Suprapubic skin (tissue), 4 donors: ENCODE data around the gene SLC4A8. TPM values are rescaled to one million over a fixed set of nuclear protein-coding genes. Genes with fewer than 3 reads are reported as not detected.
"Not testable (repeated sequence)": the region's sequence is repeated elsewhere in the genome, so short reads cannot be mapped to it uniquely, and the experiment has no call there.

Source experiments
- DNase-seq, 2 donors: peaks; one replicate each; pipeline ENCODE4 v3.0.0-alpha.2; 2019; ENCODE audit warnings: low spot score in 2 of 2
- H3K27ac ChIP-seq: fragments of 200-600 bp; sonication (generic); one replicate; pipeline ENCODE4 v1.5.1; 2019
- H3K27me3 ChIP-seq: fragments of 200-600 bp; sonication (generic); one replicate; pipeline ENCODE4 v1.5.1; 2019
- H3K36me3 ChIP-seq: fragments of 200-600 bp; sonication (generic); one replicate; pipeline ENCODE4 v1.5.1; 2019
- H3K4me1 ChIP-seq: fragments of 200-600 bp; sonication (generic); one replicate; pipeline ENCODE4 v1.5.1; 2019
- H3K4me3 ChIP-seq: fragments of 200-600 bp; sonication (generic); one replicate; pipeline ENCODE4 v1.5.1; 2019; ENCODE audit warnings: mild to moderate bottlenecking
- H3K9me3 ChIP-seq: fragments of 200-600 bp; sonication (generic); one replicate; pipeline ENCODE4 v1.5.1; 2019
- CTCF ChIP-seq, 2 donors: fragments of 200-600 bp in 1 of 2; fragments of 450-650 bp in 1 of 2; sonication (generic) in 1 of 2; IDR thresholded peaks; one replicate each; pipeline ENCODE4 v1.5.1; 2016 to 2019; ENCODE audit warnings: antibody characterized with exemption in 2 of 2, mild to moderate bottlenecking in 1 of 2, moderate library complexity in 1 of 2
- EP300 ChIP-seq: sonication (generic); formaldehyde crosslinking; IDR thresholded peaks from one replicate; pipeline ENCODE4 v1.6.1; 2017; ENCODE audit warnings: antibody characterized with exemption
- POLR2A ChIP-seq, 2 donors: fragments of 450-650 bp; IDR thresholded peaks; one replicate each; pipeline ENCODE4 v1.6.1; 2017; ENCODE audit warnings: antibody characterized with exemption in 2 of 2, mild to moderate bottlenecking in 2 of 2, moderate library complexity in 2 of 2
- POLR2AphosphoS5 ChIP-seq, 3 donors: sonication (generic); formaldehyde crosslinking; IDR thresholded peaks; one replicate each; pipeline ENCODE4 v1.6.1; 2017; ENCODE audit warnings: antibody characterized with exemption in 3 of 3
- WGBS: methylation state at CpG from one replicate; pipeline ENCODE4 v1.1.5; 2018; 5-methylcytosine and 5-hydroxymethylcytosine counted together
- total RNA-seq, 4 donors: library from RNA; depleted of rRNA; stranded (reverse); fragments of >200 nt; gene quantifications; one replicate each; pipeline ENCODE4 v1.1.0, GENCODE V29; 2016

The SLC4A8 gene
- total RNA-seq, 4 donors from 2014 or later: 1.1 to 2.2 TPM; not detected in 2

- H3K27me3 ChIP-seq: peaks cover 4% of the 10 kb centered on the region
- no peak overlapping the region for H3K4me3 ChIP-seq
- no peak overlapping the region for H3K27ac ChIP-seq
- H3K9me3 ChIP-seq: no peaks in the 10 kb centered on the region
- no peak for DNase-seq
- TF ChIP-seq POLR2A (IDR thresholded peaks at IDR 0.05) (no peak), EP300 (no peak), CTCF (IDR thresholded peaks at IDR 0.05) (no peak), POLR2AphosphoS5 (IDR thresholded peaks at IDR 0.05) (no peak)
- WGBS: 78% methylated on average over 6 of the region's 6 CpGs
- no peaks in the 10 kb centered on the region for H3K4me1 ChIP-seq
- no peaks in the 10 kb centered on the region for H3K36me3 ChIP-seq
Measured at GRCh38 chr12:51507178-51507577, 82.5 kb downstream of the SLC4A8 start.

- no peaks in the 10 kb centered on the region for H3K9me3 ChIP-seq
- WGBS: 82% methylated on average over 5 of the region's 5 CpGs
- no peaks in the 10 kb centered on the region for H3K36me3 ChIP-seq
- H3K4me1 ChIP-seq: no peaks in the 10 kb centered on the region
- H3K27ac ChIP-seq: no peak overlapping the region
- no peak overlapping the region for H3K4me3 ChIP-seq
- H3K27me3 ChIP-seq: peaks cover 9% of the 10 kb centered on the region
- TF ChIP-seq POLR2AphosphoS5 (IDR thresholded peaks at IDR 0.05) (no peak), CTCF (IDR thresholded peaks at IDR 0.05) (no peak), POLR2A (IDR thresholded peaks at IDR 0.05) (no peak), EP300 (no peak)
- DNase-seq: no peak
Measured at GRCh38 chr12:51508285-51508684, 83.7 kb downstream of the SLC4A8 start.

GRCh38 chr12:51511546-51512260 is 87.1 kb downstream of the SLC4A8 start:
- no peaks in the 10 kb centered on the region for H3K36me3 ChIP-seq
- no peak for DNase-seq
- peaks cover 18% of the 10 kb centered on the region for H3K27me3 ChIP-seq
- H3K4me1 ChIP-seq: no peaks in the 10 kb centered on the region
- no peak overlapping the region for H3K27ac ChIP-seq
- no peak overlapping the region for H3K4me3 ChIP-seq
- TF ChIP-seq CTCF (IDR thresholded peaks at IDR 0.05): no peak
- TF ChIP-seq EP300: no peak
- no peak for TF ChIP-seq POLR2A (IDR thresholded peaks at IDR 0.05)
- 91% methylated on average over 7 of the region's 7 CpGs for WGBS
- no peaks in the 10 kb centered on the region for H3K9me3 ChIP-seq

GRCh38 chr12:51512438-51512837 is 87.8 kb downstream of the SLC4A8 start:
- DNase-seq: no peak
- Histone ChIP-seq H3K4me1 (no peaks in the 10 kb centered on the region), H3K4me3 (no peak overlapping the region), H3K36me3 (no peaks in the 10 kb centered on the region), H3K9me3 (no peaks in the 10 kb centered on the region), H3K27ac (no peak overlapping the region), H3K27me3 (peaks cover 18% of the 10 kb centered on the region)
- TF ChIP-seq POLR2A (IDR thresholded peaks at IDR 0.05): no peak
- TF ChIP-seq EP300: no peak
- TF ChIP-seq POLR2AphosphoS5 (IDR thresholded peaks at IDR 0.05): no peak
- TF ChIP-seq CTCF (IDR thresholded peaks at IDR 0.05): no peak
- WGBS: 98% methylated on average over 2 of the region's 2 CpGs

- not testable (repeated sequence) for H3K4me3 ChIP-seq, DNase-seq, H3K9me3 ChIP-seq, H3K36me3 ChIP-seq, H3K27ac ChIP-seq, H3K4me1 ChIP-seq
- 60% methylated on average over 4 of the region's 4 CpGs for WGBS
- H3K27me3 ChIP-seq: peaks cover 15% of the 10 kb centered on the region
Measured at GRCh38 chr12:51515037-51515436, 90.4 kb downstream of the SLC4A8 start.

GRCh38 chr12:51517316-51517715 is 92.7 kb downstream of the SLC4A8 start:
- 82% methylated on average over 3 of the region's 3 CpGs for WGBS
- no peaks in the 10 kb centered on the region for H3K4me1 ChIP-seq
- H3K27me3 ChIP-seq: peaks cover 13% of the 10 kb centered on the region
- no peaks in the 10 kb centered on the region for H3K9me3 ChIP-seq
- DNase-seq: no peak
- H3K4me3 ChIP-seq: no peak overlapping the region
- no peak overlapping the region for H3K27ac ChIP-seq
- H3K36me3 ChIP-seq: no peaks in the 10 kb centered on the region
- TF ChIP-seq POLR2A (IDR thresholded peaks at IDR 0.05): no peak
- no peak for TF ChIP-seq POLR2AphosphoS5 (IDR thresholded peaks at IDR 0.05)
- no peak for TF ChIP-seq CTCF (IDR thresholded peaks at IDR 0.05)
- TF ChIP-seq EP300: no peak
